ENCODE data around the gene PDE4B.

PDE4B gene

GRCh38 chr1:65792669-65793358 lies at the start of gene PDE4B:
Gene PDE4B (plus strand): TSS chr1:65792895.
- peak; percentile 74 for DNase-seq (ENCODE audit: low read depth)

GRCh38 chr1:65744731-65745130 lies 48.0 kb upstream of the PDE4B start:
- no peak for DNase-seq (ENCODE audit: low read depth)

- no peak for DNase-seq (ENCODE audit: low read depth)
These were observed 40.7 kb upstream of the PDE4B start for GRCh38 chr1:65751961-65752360.

- no peak for DNase-seq (ENCODE audit: low read depth)
These were observed 36.1 kb upstream of the PDE4B start for GRCh38 chr1:65756616-65757015.

- DNase-seq (ENCODE audit: low read depth) = no peak
These were observed 35.2 kb upstream of the PDE4B start for GRCh38 chr1:65757531-65757930.

GRCh38 chr1:65758128-65758527 lies 34.6 kb upstream of the PDE4B start:
- no peak for DNase-seq (ENCODE audit: low read depth)

GRCh38 chr1:65759516-65759915 lies 33.2 kb upstream of the PDE4B start:
- no peak for DNase-seq (ENCODE audit: low read depth)

GRCh38 chr1:65762081-65762862 lies 30.4 kb upstream of the PDE4B start:
- DNase-seq (ENCODE audit: low read depth) = peak; percentile 84

- peak; percentile 8 for DNase-seq (ENCODE audit: low read depth)
These were observed 28.6 kb upstream of the PDE4B start for GRCh38 chr1:65764052-65764451.

GRCh38 chr1:65765631-65766030 lies 27.1 kb upstream of the PDE4B start:
- no peak for DNase-seq (ENCODE audit: low read depth)

GRCh38 chr1:65769636-65770035 lies 23.1 kb upstream of the PDE4B start:
- DNase-seq (ENCODE audit: low read depth) = peak; percentile 47

GRCh38 chr1:65772607-65773006 lies 20.1 kb upstream of the PDE4B start:
- peak; percentile 74 for DNase-seq (ENCODE audit: low read depth)

- DNase-seq (ENCODE audit: low read depth) = peak; percentile 62
These were observed 19.1 kb upstream of the PDE4B start for GRCh38 chr1:65773391-65774123.

- no peak for DNase-seq (ENCODE audit: low read depth)
These were observed 3.9 kb upstream of the PDE4B start for GRCh38 chr1:65788762-65789161.

- peak; percentile 18 for DNase-seq (ENCODE audit: low read depth)
These were observed 1.3 kb upstream of the PDE4B start for GRCh38 chr1:65791396-65791795.

GRCh38 chr1:65791801-65792668 lies 660 bp upstream of the PDE4B start:
- DNase-seq (ENCODE audit: low read depth) = peak; percentile 47

GRCh38 chr1:65793359-65793732 lies 651 bp downstream of the PDE4B start:
- DNase-seq (ENCODE audit: low read depth) = peak; percentile 50

GRCh38 chr1:65795311-65795710 lies 2.6 kb downstream of the PDE4B start:
- DNase-seq (ENCODE audit: low read depth) = no peak

GRCh38 chr1:65799601-65800000 lies 6.9 kb downstream of the PDE4B start:
- no peak for DNase-seq (ENCODE audit: low read depth)

- no peak for DNase-seq (ENCODE audit: low read depth)
These were observed 11.9 kb downstream of the PDE4B start for GRCh38 chr1:65804584-65804983.

- DNase-seq (ENCODE audit: low read depth) = peak; percentile 98
These were observed 19.4 kb downstream of the PDE4B start for GRCh38 chr1:65812065-65812464.

GRCh38 chr1:65813956-65814355 lies 21.3 kb downstream of the PDE4B start:
- DNase-seq (ENCODE audit: low read depth) = peak; percentile 85

All from ELR (cell line).